Left cardiac atrium (tissue), 4 donors: ENCODE results near the gene WDR41. TPM values are rescaled to one million over a fixed set of nuclear protein-coding genes. Genes with fewer than 3 reads are reported as not detected.

Experiments used
- ATAC-seq, 2 donors: fragments of 200-7000 bp; cut with Tn5 transposase; one replicate each; pipeline ENCODE4 v1.9.1; 2020; ENCODE audit warnings: mild to moderate bottlenecking in 2 of 2, moderate library complexity in 2 of 2
- DNase-seq: peaks from one replicate; pipeline ENCODE4 v3.0.0-alpha.2; 2020
- intact Hi-C, 2 donors: fragments of 100-400 bp; cut with DNase I; formaldehyde crosslinking; loops; one replicate each; pipeline versions ENCODE4 v1.14.1 to v1.15.1; 2022 to 2023
- total RNA-seq, 2 donors: library from RNA; stranded (reverse); fragmentation: NEBNext Ultra II Directional; extraction: Animal tissue kit (Norgen Biotek cat#: 25700); gene quantifications; one replicate each; pipeline ENCODE4 v1.2.1, GENCODE V29; 2021
- donor health status: DM: no; HTN: yes; CAD: no.
- donor health status: DM: no; HTN: yes; CAD: no; lungs with severe emphysema.
- donor health status: DM: yes; HTN: yes; CAD: no.
- donor health status: Dilated cardiomyopathy.

The WDR41 gene
- total RNA-seq, 2 donors from 2014 or later: 30.2 to 40.3 TPM

GRCh38 chr5:77449981-77450380 lies 42.1 kb downstream of the WDR41 start:
- DNase-seq (no peak), ATAC-seq (peak in 1 of 2 donors; percentile 55)

GRCh38 chr5:77449277-77449676 lies 42.8 kb downstream of the WDR41 start:
- intact Hi-C loops: no loop called here
- DNase-seq (no peak), ATAC-seq (peak; percentile 76 to 87)

More at GRCh38 chr5:77449981-77450380, 42.1 kb downstream of the WDR41 start:
- intact Hi-C loops: no loop called here

- intact Hi-C loops: no loop called here
- DNase-seq: no peak
- peak; percentile 44 to 61 for ATAC-seq
Observed at GRCh38 chr5:77448831-77449230, 43.3 kb downstream of the WDR41 start.

DNA sequence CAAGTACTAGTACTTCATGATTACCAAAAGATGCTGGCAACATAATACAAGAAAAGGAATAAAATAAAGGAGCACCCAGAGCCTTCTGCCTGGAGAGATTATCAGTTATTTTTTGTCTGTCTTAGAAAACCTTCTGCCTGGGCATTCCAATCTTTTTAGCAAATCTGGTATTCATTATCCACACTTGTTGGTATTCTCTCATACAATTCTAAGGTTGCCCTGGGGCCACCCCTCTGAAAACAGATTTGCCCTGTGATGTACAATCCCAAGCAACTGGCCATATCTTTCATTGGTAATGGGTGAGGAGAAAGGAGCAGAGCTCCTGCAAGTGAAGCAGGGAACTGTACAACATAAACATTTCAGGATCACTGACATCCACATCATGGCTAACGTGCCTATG lies 47.8 kb downstream of the WDR41 start:
- intact Hi-C loops: no loop called here
- no peak for ATAC-seq
- DNase-seq: no peak

GRCh38 chr5:77443670-77444069 lies 48.4 kb downstream of the WDR41 start:
- intact Hi-C loops: no loop called here
- DNase-seq: no peak
- ATAC-seq: no peak

DNA sequence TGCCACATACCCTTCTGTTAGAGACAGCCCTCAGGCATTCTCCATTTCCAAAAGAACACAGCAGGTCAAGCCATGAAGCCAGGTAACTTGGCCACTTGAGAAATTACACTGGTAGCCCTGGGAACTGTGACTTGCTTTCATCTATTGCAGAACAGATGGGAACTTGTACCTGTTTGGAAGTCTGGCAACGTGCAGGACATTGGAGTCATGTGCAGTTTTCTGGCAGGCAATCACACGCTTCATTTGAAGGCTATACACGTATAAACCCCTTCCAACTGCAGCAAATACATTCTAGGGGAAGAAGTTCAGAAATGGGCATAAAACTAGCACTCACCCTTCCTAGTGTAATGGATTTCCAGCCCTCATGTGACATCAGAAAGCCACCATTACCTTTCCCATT lies 54.0 kb downstream of the WDR41 start:
- DNase-seq: no peak
- ATAC-seq: no peak
- intact Hi-C loops: no loop called here

DNA sequence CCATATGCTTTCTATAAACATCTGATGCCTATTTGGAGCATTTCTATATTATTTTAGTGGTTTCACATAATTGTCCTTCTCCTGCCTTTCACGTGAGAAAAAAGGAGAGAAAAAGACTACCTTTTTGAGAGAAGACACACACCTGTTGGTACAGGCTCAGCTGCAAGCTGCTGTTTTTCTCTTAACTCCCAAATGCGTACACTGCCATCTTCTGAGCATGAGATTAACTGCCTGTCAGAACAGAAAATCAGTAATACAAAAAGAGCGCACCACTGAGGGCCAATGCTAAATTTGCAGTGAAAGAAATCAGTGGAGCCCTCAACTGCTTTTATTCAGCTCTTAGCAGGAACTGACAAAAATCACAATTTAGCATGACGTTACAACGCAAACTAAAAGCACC lies 54.9 kb downstream of the WDR41 start:
- DNase-seq: no peak
- intact Hi-C loops: loop anchor here in 1 of 2 donors (1.0 kb wide), 1 partner anchor 293 kb away; no protein-coding TSS in a partner anchor
- ATAC-seq: peak; percentile 33 to 59

GRCh38 chr5:77431719-77432118 lies 60.4 kb downstream of the WDR41 start:
- ATAC-seq (no peak), DNase-seq (no peak)
- intact Hi-C loops: no loop called here

DNA sequence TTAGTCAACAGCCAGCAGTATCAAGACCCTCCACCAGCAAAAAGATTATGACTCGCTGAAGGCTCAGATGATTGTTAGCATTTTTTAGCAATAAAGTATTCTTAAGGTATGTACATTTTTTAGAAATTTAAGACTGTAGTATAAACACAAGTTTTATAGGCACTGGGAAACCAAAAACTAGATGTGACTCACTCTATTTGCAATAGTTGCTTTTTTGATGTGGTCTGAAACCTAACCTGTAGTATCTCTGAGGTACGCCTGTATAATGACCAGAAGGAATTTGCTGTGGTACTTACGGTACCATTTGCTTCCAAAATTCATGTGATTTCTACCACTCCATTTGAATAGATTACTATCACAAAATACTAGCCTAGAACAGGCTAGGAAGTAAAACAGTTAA lies 60.8 kb downstream of the WDR41 start:
- DNase-seq (no peak), ATAC-seq (no peak)
- intact Hi-C loops: no loop called here

GRCh38 chr5:77430726-77431125 lies 61.4 kb downstream of the WDR41 start:
- ATAC-seq: no peak
- no peak for DNase-seq
- intact Hi-C loops: no loop called here

- ATAC-seq (no peak), DNase-seq (no peak)
- intact Hi-C loops: no loop called here
Observed at GRCh38 chr5:77428526-77428925, 63.6 kb downstream of the WDR41 start.

DNA sequence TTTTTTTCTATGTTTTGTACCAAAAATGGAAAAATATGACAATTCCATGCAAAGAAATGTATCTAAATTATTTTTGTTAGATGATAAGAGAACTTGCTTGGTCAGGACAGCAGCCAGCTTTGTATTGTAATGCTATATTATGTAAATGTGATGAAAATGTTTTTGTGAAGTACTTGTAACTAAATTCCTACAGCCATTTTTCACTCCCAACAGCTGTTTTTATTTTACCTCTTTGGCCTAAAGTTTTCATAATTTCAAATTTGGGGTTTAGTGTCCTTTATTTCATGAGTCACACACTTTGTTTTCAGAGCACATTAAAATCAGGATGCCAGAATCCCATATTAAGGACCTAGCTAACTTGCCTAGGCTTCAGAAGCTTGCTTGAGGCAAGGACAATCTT lies 64.1 kb downstream of the WDR41 start:
- ATAC-seq (no peak), DNase-seq (no peak)
- intact Hi-C loops: no loop called here

DNA sequence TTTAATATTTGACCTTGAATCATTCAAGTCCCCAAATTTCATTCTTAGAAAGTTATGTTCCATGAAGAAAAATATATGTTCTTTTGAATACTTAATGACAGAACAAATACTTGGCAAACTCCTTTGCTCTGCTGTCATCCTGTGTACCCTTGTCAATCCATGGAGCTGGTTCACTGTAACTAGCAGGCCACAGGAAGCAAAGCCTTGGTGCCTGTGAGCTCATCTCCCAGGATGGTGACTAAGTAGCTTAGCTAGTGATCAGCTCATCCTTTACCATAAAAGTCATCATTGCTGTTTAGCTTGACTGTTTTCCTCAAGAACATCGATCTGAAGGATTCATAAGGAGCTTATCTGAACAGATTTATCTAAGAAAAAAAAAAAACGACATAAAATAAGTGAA lies 65.4 kb downstream of the WDR41 start:
- ATAC-seq: peak in 1 of 2 donors; percentile 45
- intact Hi-C loops: no loop called here
- DNase-seq: no peak

- intact Hi-C loops: no loop called here
- no peak for DNase-seq
- ATAC-seq: no peak
Observed at GRCh38 chr5:77425998-77426659, 66.0 kb downstream of the WDR41 start.

- intact Hi-C loops: no loop called here
- no peak for DNase-seq
- peak; percentile 32 to 34 for ATAC-seq
Observed at GRCh38 chr5:77425420-77425819, 66.7 kb downstream of the WDR41 start.

DNA sequence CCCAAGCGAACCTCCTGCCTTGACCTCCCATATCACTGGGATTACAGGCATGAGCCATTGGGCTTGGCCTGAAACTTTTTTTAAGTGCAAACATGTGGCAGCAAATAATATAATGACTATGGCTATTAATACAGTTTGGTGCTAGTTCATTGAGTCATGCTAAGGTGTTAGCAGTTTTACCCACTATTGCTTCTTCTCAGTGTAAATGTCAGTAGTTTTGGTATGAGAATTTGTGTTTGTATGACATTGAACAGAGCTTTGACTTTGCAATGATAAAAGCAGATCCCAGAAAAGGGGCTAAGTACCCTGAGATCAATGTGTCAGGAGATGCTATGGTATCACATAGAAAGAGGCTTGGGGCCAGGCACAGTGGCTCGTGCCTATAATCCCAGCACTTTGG lies 67.2 kb downstream of the WDR41 start:
- ATAC-seq: no peak
- intact Hi-C loops: no loop called here

GRCh38 chr5:77423022-77423750 lies 68.9 kb downstream of the WDR41 start:
- intact Hi-C loops: no loop called here
- no peak for DNase-seq
- no peak for ATAC-seq

More for the DNA sequence above, 67.2 kb downstream of the WDR41 start:
- DNase-seq: no peak

- intact Hi-C loops: no loop called here
- ATAC-seq (no peak), DNase-seq (no peak)
Observed at GRCh38 chr5:77420940-77421339, 71.2 kb downstream of the WDR41 start.

DNA sequence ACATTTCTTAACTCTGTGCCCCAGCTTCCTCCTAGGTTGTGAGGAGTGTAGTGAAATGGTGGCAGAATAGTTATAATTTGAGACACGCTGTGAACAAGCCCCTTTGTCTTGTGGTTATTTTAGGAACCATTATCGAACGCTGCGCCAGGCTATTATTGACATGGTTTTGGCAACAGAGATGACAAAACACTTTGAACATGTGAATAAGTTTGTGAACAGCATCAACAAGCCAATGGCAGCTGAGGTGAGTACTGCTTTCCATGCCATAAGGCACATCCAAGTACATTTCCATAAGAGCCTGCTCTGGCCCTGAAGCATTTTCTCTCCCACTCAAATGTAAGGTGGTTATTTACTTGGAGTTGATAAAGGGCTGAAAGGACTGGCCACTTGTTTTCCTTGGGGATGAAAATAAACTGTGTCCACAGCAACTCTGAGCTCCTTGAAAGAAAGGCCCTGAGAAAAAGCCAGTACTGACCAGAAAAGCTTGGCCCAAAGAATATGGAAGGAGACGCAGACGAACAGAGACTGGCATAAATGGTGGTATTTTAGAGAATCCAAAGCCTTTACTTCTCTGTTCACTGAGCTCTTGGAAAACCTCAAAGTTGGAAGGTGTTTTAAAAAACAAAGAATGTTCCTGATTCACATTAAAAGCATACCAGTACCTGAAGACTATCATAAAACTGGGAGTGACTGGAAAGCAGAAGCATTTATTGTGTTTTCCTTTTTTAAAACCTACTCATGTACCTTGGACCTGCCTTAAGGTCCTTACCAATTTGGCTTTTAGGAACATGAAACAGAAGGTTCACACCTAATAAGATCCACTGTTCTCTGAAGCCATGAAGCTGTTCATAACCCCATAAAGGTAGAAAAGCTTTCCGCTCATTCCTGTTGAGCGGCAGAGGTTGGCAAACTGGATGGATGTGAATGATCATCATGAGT lies 72.2 kb downstream of the WDR41 start:
- no peak for DNase-seq
- intact Hi-C loops: no loop called here
- no peak for ATAC-seq
